RWPE1 (cell line): ENCODE measurements around the gene TUNAR.

Source experiments
- CTCF ChIA-PET: fragments of 350-600 bp; sonication (Branson Sonifier 250); formaldehyde crosslinking; extraction: SDS; loops from one replicate; lab custom pipeline; 2021; lab: Yijun Ruan, JAX
- POLR2A ChIA-PET: fragments of 400-600 bp; formaldehyde crosslinking; extraction: SDS; loops from one replicate; lab custom pipeline; 2020; ENCODE audit warnings: antibody characterized with exemption; ENCODE audit not compliant: low non-redundant PET; lab: Yijun Ruan, JAX
- DNase-seq: peaks from one replicate; pipeline ENCODE4 v3.0.0; 2012; ENCODE audit warnings: low spot score
- H3K27ac ChIP-seq: fragments of 450-650 bp; 2 replicates; pipeline ENCODE4 v1.5.1; 2017
- TF ChIP-seq, protein P1 (sequence below): fragments of 450-650 bp; conservative IDR thresholded peaks from 2 replicates; pipeline ENCODE4 v1.5.1; 2017; ENCODE audit warnings: low read depth, mild to moderate bottlenecking

Gene TUNAR

DNA sequence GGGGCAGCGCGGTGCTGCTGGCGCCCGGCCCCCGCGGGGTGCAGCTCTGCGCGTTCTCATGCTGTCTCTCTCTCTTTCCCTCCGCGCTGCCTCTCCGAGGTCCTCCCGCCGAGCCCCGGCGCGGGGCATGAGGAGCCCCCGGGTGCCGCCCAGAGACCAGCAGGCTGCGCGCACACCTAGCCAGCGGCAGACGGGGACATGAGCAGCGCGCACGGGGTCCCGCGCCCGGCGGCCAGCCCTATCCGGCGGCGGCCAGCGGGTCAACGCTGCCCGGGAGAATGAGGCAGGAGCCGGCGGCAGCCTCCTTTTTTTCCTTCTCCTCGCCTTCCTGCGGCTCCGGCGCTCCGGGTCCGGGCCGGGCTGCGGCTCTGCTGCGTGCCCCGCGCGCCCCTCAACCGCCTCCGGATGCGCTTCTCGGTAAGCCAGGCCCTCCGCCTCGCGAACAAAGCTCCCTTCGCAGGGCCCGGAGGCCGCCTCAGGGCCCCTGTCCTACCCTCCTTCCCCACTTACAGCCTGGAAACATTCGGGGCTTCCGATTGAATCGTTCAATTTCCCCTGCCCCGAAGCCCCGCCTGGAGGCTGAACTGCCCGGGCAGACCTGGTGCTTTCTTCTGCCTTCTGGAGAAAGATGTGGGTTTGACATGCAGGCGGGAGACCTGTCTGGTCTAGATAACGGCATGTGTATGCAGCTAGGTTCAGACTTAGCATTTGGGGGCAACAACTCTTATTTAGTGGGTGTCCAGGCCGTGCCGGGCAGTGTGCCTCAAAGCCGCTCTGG lies at the start of gene TUNAR:
TSS of gene TUNAR (plus strand) at position 72 of the 778 bp plus-strand sequence.
- POLR2A ChIA-PET: no interaction called here
- TF ChIP-seq, protein P1, sequence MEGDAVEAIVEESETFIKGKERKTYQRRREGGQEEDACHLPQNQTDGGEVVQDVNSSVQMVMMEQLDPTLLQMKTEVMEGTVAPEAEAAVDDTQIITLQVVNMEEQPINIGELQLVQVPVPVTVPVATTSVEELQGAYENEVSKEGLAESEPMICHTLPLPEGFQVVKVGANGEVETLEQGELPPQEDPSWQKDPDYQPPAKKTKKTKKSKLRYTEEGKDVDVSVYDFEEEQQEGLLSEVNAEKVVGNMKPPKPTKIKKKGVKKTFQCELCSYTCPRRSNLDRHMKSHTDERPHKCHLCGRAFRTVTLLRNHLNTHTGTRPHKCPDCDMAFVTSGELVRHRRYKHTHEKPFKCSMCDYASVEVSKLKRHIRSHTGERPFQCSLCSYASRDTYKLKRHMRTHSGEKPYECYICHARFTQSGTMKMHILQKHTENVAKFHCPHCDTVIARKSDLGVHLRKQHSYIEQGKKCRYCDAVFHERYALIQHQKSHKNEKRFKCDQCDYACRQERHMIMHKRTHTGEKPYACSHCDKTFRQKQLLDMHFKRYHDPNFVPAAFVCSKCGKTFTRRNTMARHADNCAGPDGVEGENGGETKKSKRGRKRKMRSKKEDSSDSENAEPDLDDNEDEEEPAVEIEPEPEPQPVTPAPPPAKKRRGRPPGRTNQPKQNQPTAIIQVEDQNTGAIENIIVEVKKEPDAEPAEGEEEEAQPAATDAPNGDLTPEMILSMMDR: no peak
- CTCF ChIA-PET: no interaction called here
- no peak within 1 kb of the TSS for H3K27ac ChIP-seq
- DNase-seq: no peak

GRCh38 chr14:95828649-95829265 lies 47.9 kb upstream of the TUNAR start:
- CTCF ChIA-PET: interaction anchor here (0.6 kb wide), 2 partner anchors 233 to 1096 kb away, joined by 3 to 4 read pairs; no protein-coding TSS in a partner anchor
- DNase-seq: no peak
- TF ChIP-seq, protein P1: no peak
- no peak overlapping the region for H3K27ac ChIP-seq
- POLR2A ChIA-PET: no interaction called here

- ChIA-PET POLR2A (no interaction called here), CTCF (no interaction called here)
- DNase-seq: no peak
- H3K27ac ChIP-seq: no peak overlapping the region
- TF ChIP-seq, protein P1: no peak
These were observed 47.3 kb upstream of the TUNAR start for GRCh38 chr14:95829321-95829720.

DNA sequence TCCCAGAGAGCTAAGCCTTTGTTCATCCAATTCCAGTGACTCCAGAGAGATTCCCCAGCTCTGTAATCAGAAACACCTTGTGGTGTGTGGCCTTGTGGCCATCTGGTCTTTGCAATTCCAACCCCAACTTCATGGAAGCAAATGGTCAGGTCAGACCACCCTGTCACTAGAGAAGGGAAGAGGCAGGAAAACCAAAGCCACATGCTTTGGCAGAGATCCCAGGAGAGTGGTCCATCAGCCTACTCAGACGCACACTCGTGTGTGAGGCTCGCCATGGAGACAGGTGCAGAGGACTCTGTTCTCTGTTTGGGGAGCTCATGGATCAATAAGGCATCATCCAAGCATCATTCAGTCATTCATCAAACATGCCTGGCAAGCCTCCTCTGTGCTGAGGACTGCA lies 46.2 kb upstream of the TUNAR start:
- H3K27ac ChIP-seq: no peak overlapping the region
- TF ChIP-seq, protein P1: no peak
- DNase-seq: no peak
- ChIA-PET POLR2A (no interaction called here), CTCF (no interaction called here)

DNA sequence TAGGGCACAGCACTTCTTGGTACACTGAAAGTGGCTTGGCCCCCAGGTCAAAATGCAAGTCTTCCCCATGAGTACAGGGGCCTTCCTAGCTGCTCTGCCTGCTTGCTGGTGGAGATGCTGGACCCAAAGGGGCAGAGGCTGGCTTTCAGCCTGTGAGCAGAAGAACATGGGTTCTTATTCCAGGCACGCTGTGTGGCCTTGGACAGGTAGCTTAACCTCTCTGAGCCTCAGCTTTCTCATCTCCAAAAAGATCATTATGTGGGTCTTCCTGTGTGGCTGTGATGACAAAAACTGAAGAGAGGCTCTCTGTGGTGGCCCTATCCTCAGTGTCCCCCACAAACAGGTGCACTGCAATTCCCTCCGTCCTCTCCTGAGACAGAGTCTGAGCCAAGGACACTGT lies 45.6 kb upstream of the TUNAR start:
- ChIA-PET CTCF (no interaction called here), POLR2A (no interaction called here)
- no peak for DNase-seq
- TF ChIP-seq, protein P1: no peak
- H3K27ac ChIP-seq: no peak overlapping the region

DNA sequence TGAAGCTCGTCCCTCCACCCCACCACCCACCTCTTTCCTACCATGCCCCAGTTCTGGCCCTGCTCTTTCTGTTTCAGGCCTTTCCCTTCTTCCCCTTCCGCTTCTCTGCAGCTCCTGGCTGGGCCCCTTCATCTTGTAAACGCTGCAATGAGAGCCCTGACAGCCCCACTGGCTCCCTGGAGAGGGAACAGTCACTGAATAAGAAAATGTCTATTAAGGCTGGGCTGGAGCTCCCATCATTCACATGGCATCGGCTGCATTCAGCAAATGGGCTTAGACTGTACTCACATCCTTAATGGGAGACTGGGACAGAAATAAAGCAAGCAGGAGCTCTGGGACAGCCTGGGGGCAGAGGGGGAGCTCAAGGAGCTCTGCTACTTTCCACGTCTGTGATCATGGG lies 45.2 kb upstream of the TUNAR start:
- POLR2A ChIA-PET: no interaction called here
- no peak overlapping the region for H3K27ac ChIP-seq
- CTCF ChIA-PET: no interaction called here
- no peak for DNase-seq
- TF ChIP-seq, protein P1: no peak
